Activated CD8-positive, alpha-beta T cell treated with anti-CD3 and anti-CD28 coated beads for 36 hours (primary cell): ENCODE data around the gene CDC14B. TPM values are rescaled to one million over a fixed set of nuclear protein-coding genes. Genes with fewer than 3 reads are reported as not detected.

Source experiments
- ATAC-seq: fragments of 200-7000 bp; cut with Tn5 transposase; one replicate; pipeline ENCODE4 v1.10.0; 2021; ENCODE audit warnings: mild to moderate bottlenecking, moderate library complexity
- CTCF ChIA-PET: fragments of 350-600 bp; sonication (Branson Sonifier 250); formaldehyde crosslinking; loops from one replicate; lab custom pipeline; 2021; ENCODE audit warnings: antibody characterized with exemption; lab: Charles Lee
- POLR2A ChIA-PET: fragments of 350-600 bp; sonication (Branson Sonifier 250); formaldehyde crosslinking; loops from one replicate; lab custom pipeline; 2021; ENCODE audit warnings: antibody characterized with exemption; lab: Charles Lee
- DNase-seq: peaks from one replicate; pipeline ENCODE4 v3.0.0-alpha.2; 2020
- H3K27ac Mint-ChIP-seq: one replicate; pipeline ENCODE4 v1.8.0; 2021; ENCODE audit warnings: mild to moderate bottlenecking, mixed read lengths
- H3K27me3 Mint-ChIP-seq: one replicate; pipeline ENCODE4 v1.8.0; 2021; ENCODE audit warnings: mixed read lengths
- H3K36me3 Mint-ChIP-seq: one replicate; pipeline ENCODE4 v1.8.0; 2021; ENCODE audit warnings: low read depth, mixed read lengths
- H3K4me1 Mint-ChIP-seq: one replicate; pipeline ENCODE4 v1.8.0; 2021; ENCODE audit warnings: low read depth, mixed read lengths
- H3K4me3 Mint-ChIP-seq: one replicate; pipeline ENCODE4 v1.8.0; 2021; ENCODE audit warnings: mild to moderate bottlenecking, moderate library complexity, mixed read lengths
- H3K9me3 Mint-ChIP-seq: one replicate; pipeline ENCODE4 v1.8.0; 2021; ENCODE audit warnings: mixed read lengths
- intact Hi-C: fragments of 100-400 bp; cut with micrococcal nuclease; formaldehyde crosslinking; loops from one replicate; pipeline ENCODE4 v1.10.0; 2022
- total RNA-seq, 2 experiments: library from RNA; stranded (reverse); gene quantifications; one replicate each; pipeline ENCODE4 v1.2.3, GENCODE V29; 2021
- TF ChIP-seq, protein P1 (sequence below): fragments of 200-600 bp; IDR thresholded peaks from one replicate; pipeline ENCODE4 v1.8.0; 2022; ENCODE audit warnings: antibody characterized with exemption, mild to moderate bottlenecking

CDC14B gene
- total RNA-seq, 2 experiments from 2014 or later, result 0.27 to 0.54 TPM

DNA sequence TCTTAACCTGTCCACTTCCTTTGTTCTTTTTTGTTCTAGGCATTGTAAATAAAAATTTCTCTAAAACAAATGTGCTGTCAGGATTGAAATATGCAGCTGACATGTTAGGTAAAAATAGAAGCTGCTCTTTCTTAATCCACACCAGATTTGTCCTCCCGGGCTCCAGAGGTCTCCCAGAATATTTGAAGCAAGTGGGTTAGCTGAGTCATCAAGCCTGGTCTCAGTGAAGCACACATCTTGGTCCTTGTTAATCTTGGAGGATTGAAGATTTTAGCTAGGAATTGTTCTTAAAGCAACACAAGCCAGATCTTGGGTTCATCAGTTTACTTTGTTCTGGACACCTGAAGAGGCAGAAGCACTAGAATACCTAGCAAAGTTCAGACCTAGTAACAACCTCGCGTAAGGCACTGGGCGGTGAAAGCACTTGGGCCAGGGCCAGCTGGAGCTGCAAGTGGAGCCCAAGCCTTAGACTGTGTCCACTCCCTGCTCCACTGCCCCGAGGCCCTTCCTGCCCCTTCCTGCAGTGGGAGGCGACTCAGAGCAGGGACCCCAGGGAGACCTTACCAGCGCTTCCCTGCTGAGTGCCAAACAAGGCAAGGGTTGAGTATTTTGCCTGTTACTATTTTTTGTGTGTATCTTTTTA, 133.1 kb downstream of the CDC14B start:
- CTCF ChIA-PET, result interaction anchor here (1.4 to 1.8 kb wide), 3 partner anchors 44 to 79 kb away, joined by 3 to 4 read pairs (median 3); no protein-coding TSS in a partner anchor
- no peak for ATAC-seq
- peaks cover 37% of the 10 kb centered on the region for H3K36me3 Mint-ChIP-seq

GRCh38 chr9:96485280-96485679, 134.4 kb downstream of the CDC14B start:
- TF ChIP-seq, protein P1, sequence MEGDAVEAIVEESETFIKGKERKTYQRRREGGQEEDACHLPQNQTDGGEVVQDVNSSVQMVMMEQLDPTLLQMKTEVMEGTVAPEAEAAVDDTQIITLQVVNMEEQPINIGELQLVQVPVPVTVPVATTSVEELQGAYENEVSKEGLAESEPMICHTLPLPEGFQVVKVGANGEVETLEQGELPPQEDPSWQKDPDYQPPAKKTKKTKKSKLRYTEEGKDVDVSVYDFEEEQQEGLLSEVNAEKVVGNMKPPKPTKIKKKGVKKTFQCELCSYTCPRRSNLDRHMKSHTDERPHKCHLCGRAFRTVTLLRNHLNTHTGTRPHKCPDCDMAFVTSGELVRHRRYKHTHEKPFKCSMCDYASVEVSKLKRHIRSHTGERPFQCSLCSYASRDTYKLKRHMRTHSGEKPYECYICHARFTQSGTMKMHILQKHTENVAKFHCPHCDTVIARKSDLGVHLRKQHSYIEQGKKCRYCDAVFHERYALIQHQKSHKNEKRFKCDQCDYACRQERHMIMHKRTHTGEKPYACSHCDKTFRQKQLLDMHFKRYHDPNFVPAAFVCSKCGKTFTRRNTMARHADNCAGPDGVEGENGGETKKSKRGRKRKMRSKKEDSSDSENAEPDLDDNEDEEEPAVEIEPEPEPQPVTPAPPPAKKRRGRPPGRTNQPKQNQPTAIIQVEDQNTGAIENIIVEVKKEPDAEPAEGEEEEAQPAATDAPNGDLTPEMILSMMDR, result no peak
- intact Hi-C loops, result no loop called here
- no peak overlapping the region for H3K4me3 Mint-ChIP-seq
- ATAC-seq, result no peak
- H3K27ac Mint-ChIP-seq, result no peak overlapping the region
- H3K27me3 Mint-ChIP-seq, result no peaks in the 10 kb centered on the region
- DNase-seq, result no peak
- H3K36me3 Mint-ChIP-seq, result peaks cover 35% of the 10 kb centered on the region
- H3K4me1 Mint-ChIP-seq, result peaks cover 10% of the 10 kb centered on the region
- CTCF ChIA-PET, result interaction anchor here (1.4 to 1.8 kb wide), 3 partner anchors 43 to 81 kb away, joined by 3 to 4 read pairs (median 3); no protein-coding TSS in a partner anchor
- H3K9me3 Mint-ChIP-seq, result no peaks in the 10 kb centered on the region
- POLR2A ChIA-PET, result no interaction called here

More for the DNA sequence above, 133.1 kb downstream of the CDC14B start:
- peaks cover 15% of the 10 kb centered on the region for H3K4me1 Mint-ChIP-seq
- no peak for DNase-seq
- no peak overlapping the region for H3K27ac Mint-ChIP-seq
- H3K4me3 Mint-ChIP-seq, result no peak overlapping the region
- POLR2A ChIA-PET, result no interaction called here
- no peaks in the 10 kb centered on the region for H3K27me3 Mint-ChIP-seq
- intact Hi-C loops, result no loop called here
- H3K9me3 Mint-ChIP-seq, result no peaks in the 10 kb centered on the region
- TF ChIP-seq, protein P1, result no peak

DNA sequence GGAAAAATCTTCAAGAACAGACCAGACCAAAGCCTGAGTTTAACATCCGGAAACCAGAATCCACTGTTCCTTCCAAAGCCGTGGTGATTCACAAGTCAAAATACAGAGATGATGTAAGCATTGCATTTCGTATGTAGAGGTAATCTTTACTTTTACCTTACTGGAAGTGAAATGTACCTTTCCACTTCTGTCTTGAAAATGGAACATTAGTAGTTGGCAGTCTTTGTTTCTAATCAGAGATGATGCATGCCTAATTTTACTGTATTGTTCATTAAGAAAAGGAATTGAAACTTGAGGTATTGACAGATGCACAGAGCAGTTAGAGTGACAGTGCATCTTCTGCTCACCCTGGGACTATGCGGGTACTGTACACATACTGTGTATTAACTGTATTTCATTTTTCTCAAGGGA, 135.1 kb downstream of the CDC14B start:
- no peak overlapping the region for H3K4me3 Mint-ChIP-seq
- TF ChIP-seq, protein P1, result no peak
- no peaks in the 10 kb centered on the region for H3K9me3 Mint-ChIP-seq
- intact Hi-C loops, result no loop called here
- peaks cover 12% of the 10 kb centered on the region for H3K4me1 Mint-ChIP-seq
- peak; percentile 20 for ATAC-seq
- ChIA-PET POLR2A (no interaction called here), CTCF (no interaction called here)
- no peak for DNase-seq
- H3K27ac Mint-ChIP-seq, result no peak overlapping the region
- H3K27me3 Mint-ChIP-seq, result no peaks in the 10 kb centered on the region
- H3K36me3 Mint-ChIP-seq, result peaks cover 29% of the 10 kb centered on the region

DNA sequence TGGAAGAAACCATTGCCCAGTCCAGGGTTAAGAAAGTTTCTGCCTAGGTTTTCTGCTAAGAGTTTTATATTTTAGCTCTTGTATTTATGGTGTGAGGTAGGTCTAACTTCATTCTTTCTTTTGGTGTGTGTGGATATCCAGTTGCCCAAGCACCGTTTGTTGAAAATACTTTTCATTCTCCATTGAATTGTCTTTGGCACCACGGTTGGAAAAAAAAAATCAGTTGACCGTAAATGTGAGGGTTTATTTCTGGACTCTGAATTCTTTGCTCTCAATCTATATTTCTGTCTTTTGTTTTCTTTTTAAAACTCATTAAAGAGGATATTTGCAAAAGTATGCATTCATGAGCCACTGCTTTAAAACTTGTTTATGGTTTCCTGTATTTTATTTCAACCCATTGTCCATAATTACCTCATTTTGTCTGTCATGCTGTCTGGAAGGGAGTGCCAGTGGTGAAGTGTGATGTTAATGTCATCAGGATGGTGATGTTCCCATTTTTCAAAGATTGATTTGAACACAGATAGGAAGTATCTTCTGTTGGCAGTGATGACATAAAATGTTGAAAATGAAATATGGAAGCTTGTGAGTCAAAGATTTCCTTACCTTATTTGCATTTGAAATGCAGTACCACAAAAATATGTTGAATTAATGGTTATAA, 135.8 kb downstream of the CDC14B start:
- peaks cover 27% of the 10 kb centered on the region for H3K36me3 Mint-ChIP-seq
- ChIA-PET CTCF (no interaction called here), POLR2A (no interaction called here)
- intact Hi-C loops, result no loop called here
- no peak for ATAC-seq
- H3K27ac Mint-ChIP-seq, result no peak overlapping the region
- TF ChIP-seq, protein P1, result no peak
- no peaks in the 10 kb centered on the region for H3K9me3 Mint-ChIP-seq
- no peak overlapping the region for H3K4me3 Mint-ChIP-seq
- DNase-seq, result no peak
- no peaks in the 10 kb centered on the region for H3K27me3 Mint-ChIP-seq
- H3K4me1 Mint-ChIP-seq, result peaks cover 15% of the 10 kb centered on the region

DNA sequence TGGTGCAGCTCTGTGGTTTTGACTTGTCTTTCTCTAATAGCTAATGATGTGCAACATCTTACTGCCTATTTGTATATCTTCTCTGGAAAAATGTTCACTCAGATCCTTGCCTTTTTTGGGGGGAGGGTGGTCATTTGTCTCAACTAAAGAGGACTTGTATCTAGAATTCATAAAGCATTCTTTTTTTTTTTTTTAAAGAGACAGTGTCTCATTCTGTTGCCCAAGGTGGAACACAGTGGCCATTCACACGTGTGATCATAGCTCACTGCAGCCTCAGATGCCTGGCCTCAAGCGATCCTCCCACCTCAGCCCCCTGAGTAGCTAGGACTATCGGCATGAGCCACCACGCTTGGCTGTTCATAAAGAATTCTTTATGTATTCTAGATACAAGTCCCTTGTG, 136.4 kb downstream of the CDC14B start:
- intact Hi-C loops, result no loop called here
- H3K4me3 Mint-ChIP-seq, result no peak overlapping the region
- no peaks in the 10 kb centered on the region for H3K27me3 Mint-ChIP-seq

More for the DNA sequence above, 136.4 kb downstream of the CDC14B start:
- Mint-ChIP-seq H3K36me3 (peaks cover 22% of the 10 kb centered on the region), H3K4me1 (peaks cover 21% of the 10 kb centered on the region), H3K9me3 (no peaks in the 10 kb centered on the region), H3K27ac (no peak overlapping the region)
- ATAC-seq, result no peak
- TF ChIP-seq, protein P1, result no peak
- POLR2A ChIA-PET, result interaction anchor here (0.5 to 1.1 kb wide), 2 partner anchors 23 to 566 kb away, joined by 3 read pairs; no protein-coding TSS in a partner anchor
- CTCF ChIA-PET, result no interaction called here
- DNase-seq, result no peak
